ENCODE results near the gene TRIM67. TPM values are rescaled to one million over a fixed set of nuclear protein-coding genes. Genes with fewer than 3 reads are reported as not detected.

The TRIM67 gene
- total RNA-seq, 1 donor from 2014 or later, result not detected

GRCh38 chr1:231201979-231202633, 40.2 kb downstream of the TRIM67 start:
- Histone ChIP-seq H3K27me3 (ENCODE audit: low read depth) (no peaks in the 10 kb centered on the region), H3K9me3 (no peaks in the 10 kb centered on the region), H3K4me1 (no peaks in the 10 kb centered on the region), H3K4me3 (no peak overlapping the region), H3K27ac (no peak overlapping the region), H3K36me3 (no peaks in the 10 kb centered on the region)
- TF ChIP-seq, protein P1, sequence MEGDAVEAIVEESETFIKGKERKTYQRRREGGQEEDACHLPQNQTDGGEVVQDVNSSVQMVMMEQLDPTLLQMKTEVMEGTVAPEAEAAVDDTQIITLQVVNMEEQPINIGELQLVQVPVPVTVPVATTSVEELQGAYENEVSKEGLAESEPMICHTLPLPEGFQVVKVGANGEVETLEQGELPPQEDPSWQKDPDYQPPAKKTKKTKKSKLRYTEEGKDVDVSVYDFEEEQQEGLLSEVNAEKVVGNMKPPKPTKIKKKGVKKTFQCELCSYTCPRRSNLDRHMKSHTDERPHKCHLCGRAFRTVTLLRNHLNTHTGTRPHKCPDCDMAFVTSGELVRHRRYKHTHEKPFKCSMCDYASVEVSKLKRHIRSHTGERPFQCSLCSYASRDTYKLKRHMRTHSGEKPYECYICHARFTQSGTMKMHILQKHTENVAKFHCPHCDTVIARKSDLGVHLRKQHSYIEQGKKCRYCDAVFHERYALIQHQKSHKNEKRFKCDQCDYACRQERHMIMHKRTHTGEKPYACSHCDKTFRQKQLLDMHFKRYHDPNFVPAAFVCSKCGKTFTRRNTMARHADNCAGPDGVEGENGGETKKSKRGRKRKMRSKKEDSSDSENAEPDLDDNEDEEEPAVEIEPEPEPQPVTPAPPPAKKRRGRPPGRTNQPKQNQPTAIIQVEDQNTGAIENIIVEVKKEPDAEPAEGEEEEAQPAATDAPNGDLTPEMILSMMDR (IDR thresholded peaks at IDR 0.05), result no peak
- ATAC-seq (no peak), DNase-seq (no peak)
- intact Hi-C loops (cut with DNase I), result no loop called here

DNA sequence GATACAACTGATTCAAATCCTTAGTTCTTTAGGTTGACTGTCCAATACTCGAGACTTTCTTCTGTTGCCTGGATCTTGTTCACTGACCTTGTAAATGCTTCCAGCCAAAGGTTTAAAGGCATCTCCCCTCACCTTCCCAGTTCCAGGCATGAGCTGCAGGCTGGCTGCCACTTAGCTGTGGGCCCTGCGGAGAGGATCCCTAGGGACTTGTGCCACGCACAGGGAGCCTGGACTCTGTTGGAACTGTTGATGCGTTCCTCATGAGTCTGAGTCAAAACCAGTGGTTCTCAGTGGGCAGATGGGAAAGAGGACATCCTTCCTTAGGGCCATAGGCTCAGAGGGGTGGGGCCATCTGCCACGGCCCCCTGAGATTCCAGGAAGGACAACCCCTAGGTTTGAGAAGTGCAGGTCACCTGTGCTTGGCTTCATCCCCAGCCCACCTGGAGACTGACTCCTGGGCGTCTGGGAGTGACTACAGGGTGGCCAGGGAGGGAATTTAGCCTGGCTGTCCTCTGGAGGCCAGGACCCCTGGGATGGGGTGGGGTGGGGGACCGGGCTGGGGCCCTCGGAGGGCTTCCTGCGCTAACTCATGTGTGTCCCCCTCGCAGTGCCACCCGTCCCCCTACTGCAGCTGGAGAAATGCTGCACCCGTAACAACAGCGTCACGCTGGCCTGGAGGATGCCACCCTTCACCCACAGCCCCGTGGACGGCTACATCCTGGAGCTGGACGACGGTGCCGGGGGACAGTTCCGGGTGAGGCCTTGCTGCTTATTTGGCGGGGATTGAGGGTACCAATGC, 41.6 kb downstream of the TRIM67 start:
- Histone ChIP-seq H3K27ac (no peak overlapping the region), H3K27me3 (ENCODE audit: low read depth) (no peaks in the 10 kb centered on the region), H3K4me1 (no peaks in the 10 kb centered on the region), H3K4me3 (no peak overlapping the region), H3K36me3 (no peaks in the 10 kb centered on the region), H3K9me3 (no peaks in the 10 kb centered on the region)
- TF ChIP-seq, protein P1 (IDR thresholded peaks at IDR 0.05), result no peak
- no peak for ATAC-seq
- intact Hi-C loops (cut with DNase I), result no loop called here
- no peak for DNase-seq

GRCh38 chr1:231206856-231207255, 45.0 kb downstream of the TRIM67 start:
- Histone ChIP-seq H3K27ac (no peak overlapping the region), H3K27me3 (ENCODE audit: low read depth) (no peaks in the 10 kb centered on the region), H3K9me3 (no peaks in the 10 kb centered on the region), H3K4me1 (no peaks in the 10 kb centered on the region), H3K4me3 (no peak overlapping the region), H3K36me3 (no peaks in the 10 kb centered on the region)
- TF ChIP-seq, protein P1 (IDR thresholded peaks at IDR 0.05), result no peak
- intact Hi-C loops (cut with DNase I), result no loop called here
- no peak for DNase-seq
- ATAC-seq, result no peak

DNA sequence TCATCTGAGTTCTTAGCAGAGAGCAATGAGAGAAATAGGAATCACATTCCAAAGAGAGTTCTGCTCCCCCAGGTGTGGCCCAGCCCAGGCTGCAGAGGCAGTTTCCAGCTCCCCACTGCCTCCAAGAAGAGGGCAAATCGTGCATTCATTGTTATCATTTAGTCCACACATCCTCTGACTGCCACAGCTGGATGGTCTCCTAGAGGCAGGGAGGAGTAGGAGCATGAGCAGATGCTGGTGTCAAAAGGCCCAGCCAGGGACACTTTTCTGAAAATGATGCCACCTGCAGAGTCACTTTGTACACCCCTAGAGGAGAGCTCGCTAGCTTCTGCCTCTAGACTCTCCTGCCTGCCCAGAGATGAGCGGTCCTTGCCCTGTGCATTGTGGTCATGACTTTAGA, 45.6 kb downstream of the TRIM67 start:
- intact Hi-C loops (cut with DNase I), result no loop called here
- Histone ChIP-seq H3K36me3 (no peaks in the 10 kb centered on the region), H3K27ac (no peak overlapping the region), H3K9me3 (no peaks in the 10 kb centered on the region), H3K4me3 (no peak overlapping the region), H3K27me3 (ENCODE audit: low read depth) (no peaks in the 10 kb centered on the region), H3K4me1 (no peaks in the 10 kb centered on the region)
- ATAC-seq (no peak), DNase-seq (no peak)
- TF ChIP-seq, protein P1 (IDR thresholded peaks at IDR 0.05), result no peak

DNA sequence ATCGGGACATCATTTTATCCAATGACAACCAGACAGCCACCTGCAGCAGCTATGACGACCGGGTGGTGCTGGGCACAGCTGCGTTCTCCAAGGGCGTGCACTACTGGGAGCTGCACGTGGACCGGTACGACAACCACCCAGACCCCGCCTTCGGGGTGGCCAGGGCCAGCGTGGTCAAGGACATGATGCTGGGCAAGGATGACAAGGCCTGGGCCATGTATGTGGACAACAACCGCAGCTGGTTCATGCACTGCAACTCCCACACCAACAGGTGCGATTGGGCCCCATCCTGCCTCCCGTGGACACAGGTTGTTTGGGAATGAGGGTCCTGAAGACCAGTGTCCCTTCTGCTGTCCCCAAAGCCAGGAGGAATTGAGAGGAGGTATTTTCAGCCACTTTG, 47.1 kb downstream of the TRIM67 start:
- Histone ChIP-seq H3K4me3 (no peak overlapping the region), H3K27me3 (ENCODE audit: low read depth) (no peaks in the 10 kb centered on the region), H3K4me1 (no peaks in the 10 kb centered on the region), H3K27ac (no peak overlapping the region), H3K36me3 (no peaks in the 10 kb centered on the region), H3K9me3 (no peaks in the 10 kb centered on the region)
- ATAC-seq (no peak), DNase-seq (no peak)
- TF ChIP-seq, protein P1 (IDR thresholded peaks at IDR 0.05), result no peak
- intact Hi-C loops (cut with DNase I), result no loop called here

Measured in lower lobe of right lung (tissue), 2 donors.